GM13977 (cell line): ENCODE data around the gene FAM174A.

Experiments
- DNase-seq: peaks from one replicate; pipeline ENCODE4 v3.0.0; 2012; ENCODE audit warnings: low spot score
- in situ Hi-C: fragments of 300-500 bp; cut with MboI; formaldehyde crosslinking; loops from one replicate; pipeline ENCODE4 v1.12.0; 2022; ENCODE audit warnings: low sequenced_read_pairs, low pct_unique_long_range_greater_than_20kb, mixed read lengths, inconsistent platforms; ENCODE audit not compliant: unreplicated experiment
- TF ChIP-seq, protein P1 (sequence below): IDR thresholded peaks from 2 replicates; pipeline ENCODE4 v1.5.1; 2012; ENCODE audit warnings: mild to moderate bottlenecking, control low read depth; ENCODE audit not compliant: insufficient read depth; ENCODE audit errors: extremely low read depth, missing control alignments

The FAM174A gene

DNA sequence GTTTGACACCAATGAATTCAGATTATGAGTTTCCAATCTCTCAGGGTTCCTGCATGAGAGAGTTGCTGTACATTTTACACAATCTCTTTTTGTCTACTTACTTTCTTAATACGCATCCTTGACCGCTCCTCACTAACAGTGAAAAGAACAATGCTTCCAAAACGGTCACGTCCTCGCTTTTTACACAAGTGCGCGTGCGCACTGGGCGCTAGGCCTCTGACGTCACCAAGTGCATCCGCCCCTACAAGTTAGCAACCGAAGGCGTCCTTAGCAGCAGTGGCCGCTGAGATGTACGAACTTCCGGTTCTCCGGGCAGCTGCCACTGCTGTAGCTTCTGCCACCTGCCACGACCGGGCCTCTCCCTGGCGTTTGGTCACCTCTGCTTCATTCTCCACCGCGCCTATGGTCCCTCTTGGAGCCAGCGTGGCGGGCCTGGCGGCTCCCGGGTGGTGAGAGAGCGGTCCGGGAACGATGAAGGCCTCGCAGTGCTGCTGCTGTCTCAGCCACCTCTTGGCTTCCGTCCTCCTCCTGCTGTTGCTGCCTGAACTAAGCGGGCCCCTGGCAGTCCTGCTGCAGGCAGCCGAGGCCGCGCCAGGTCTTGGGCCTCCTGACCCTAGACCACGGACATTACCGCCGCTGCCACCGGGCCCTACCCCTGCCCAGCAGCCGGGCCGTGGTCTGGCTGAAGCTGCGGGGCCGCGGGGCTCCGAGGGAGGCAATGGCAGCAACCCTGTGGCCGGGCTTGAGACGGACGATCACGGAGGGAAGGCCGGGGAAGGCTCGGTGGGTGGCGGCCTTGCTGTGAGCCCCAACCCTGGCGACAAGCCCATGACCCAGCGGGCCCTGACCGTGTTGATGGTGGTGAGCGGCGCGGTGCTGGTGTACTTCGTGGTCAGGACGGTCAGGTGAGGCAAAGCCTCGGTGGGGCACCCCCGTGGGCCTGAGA is at the start of gene FAM174A:
TSS of gene FAM174A (plus strand) at position 315 of the 946 bp plus-strand sequence. CDS start at position 472, 157 bp downstream.
- TF ChIP-seq, protein P1, sequence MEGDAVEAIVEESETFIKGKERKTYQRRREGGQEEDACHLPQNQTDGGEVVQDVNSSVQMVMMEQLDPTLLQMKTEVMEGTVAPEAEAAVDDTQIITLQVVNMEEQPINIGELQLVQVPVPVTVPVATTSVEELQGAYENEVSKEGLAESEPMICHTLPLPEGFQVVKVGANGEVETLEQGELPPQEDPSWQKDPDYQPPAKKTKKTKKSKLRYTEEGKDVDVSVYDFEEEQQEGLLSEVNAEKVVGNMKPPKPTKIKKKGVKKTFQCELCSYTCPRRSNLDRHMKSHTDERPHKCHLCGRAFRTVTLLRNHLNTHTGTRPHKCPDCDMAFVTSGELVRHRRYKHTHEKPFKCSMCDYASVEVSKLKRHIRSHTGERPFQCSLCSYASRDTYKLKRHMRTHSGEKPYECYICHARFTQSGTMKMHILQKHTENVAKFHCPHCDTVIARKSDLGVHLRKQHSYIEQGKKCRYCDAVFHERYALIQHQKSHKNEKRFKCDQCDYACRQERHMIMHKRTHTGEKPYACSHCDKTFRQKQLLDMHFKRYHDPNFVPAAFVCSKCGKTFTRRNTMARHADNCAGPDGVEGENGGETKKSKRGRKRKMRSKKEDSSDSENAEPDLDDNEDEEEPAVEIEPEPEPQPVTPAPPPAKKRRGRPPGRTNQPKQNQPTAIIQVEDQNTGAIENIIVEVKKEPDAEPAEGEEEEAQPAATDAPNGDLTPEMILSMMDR = no peak
- peak; percentile 86 for DNase-seq
- in situ Hi-C loops = no loop called here

DNA sequence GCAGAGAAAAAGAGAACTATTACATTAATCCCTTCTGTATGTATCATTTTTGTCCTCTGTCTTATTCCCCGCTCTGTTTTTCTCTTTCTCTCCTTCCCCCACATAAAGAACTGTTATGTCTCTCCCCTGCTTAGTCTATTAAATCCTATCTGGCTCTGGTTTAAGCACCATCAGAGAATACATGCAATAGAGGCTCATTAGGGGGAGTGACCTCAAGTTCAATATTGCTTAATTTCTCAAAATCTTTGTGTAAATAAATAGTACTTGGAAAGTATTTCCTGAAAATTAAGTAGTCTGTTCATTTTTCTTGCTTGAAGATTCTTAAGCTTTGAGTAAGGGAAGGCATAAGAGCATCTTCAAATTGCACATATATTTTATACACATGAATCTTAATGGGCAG is 41.2 kb upstream of the FAM174A start:
- in situ Hi-C loops = no loop called here
- DNase-seq = no peak
- TF ChIP-seq, protein P1 = no peak

DNA sequence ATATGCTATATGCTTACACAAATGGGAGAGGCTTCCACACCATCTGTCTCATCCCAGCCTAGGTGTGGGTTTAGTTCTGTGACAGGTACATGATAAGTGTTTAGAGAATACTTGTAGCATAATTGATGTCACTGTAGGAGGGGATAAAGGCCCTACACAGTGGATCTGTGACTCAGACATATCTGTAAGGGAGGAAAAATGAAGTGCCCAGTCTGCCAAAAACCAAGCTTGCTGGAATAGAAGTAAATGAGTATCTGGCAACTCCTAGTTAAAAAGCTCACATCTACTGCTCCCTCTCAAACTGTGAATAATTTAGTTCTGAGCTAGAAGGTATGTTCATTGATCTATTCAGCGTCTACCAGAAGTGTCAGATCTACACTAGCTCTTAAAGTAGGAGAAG is 38.9 kb upstream of the FAM174A start:
- DNase-seq = no peak

DNA sequence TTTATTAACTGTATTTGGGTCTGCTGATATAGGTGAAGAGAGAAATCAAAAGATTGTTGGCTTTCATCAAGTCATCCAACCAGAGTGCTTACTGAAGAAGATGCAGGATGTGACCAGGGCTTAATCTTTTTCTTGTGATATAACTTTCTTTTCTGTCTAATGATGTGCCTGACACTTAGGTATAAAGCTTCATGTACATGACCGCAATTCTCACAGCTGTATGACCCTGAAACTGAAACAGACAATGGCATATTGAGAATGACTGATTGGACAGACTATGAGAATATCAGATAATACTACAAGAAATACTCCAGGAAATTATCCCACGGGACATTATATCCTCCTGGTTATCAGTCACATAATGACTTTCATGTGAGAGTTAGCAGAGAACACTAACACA is 32.5 kb upstream of the FAM174A start:
- DNase-seq = no peak
- in situ Hi-C loops = no loop called here
- TF ChIP-seq, protein P1 = no peak

More for the DNA sequence above, 38.9 kb upstream of the FAM174A start:
- TF ChIP-seq, protein P1 = no peak
- in situ Hi-C loops = no loop called here

DNA sequence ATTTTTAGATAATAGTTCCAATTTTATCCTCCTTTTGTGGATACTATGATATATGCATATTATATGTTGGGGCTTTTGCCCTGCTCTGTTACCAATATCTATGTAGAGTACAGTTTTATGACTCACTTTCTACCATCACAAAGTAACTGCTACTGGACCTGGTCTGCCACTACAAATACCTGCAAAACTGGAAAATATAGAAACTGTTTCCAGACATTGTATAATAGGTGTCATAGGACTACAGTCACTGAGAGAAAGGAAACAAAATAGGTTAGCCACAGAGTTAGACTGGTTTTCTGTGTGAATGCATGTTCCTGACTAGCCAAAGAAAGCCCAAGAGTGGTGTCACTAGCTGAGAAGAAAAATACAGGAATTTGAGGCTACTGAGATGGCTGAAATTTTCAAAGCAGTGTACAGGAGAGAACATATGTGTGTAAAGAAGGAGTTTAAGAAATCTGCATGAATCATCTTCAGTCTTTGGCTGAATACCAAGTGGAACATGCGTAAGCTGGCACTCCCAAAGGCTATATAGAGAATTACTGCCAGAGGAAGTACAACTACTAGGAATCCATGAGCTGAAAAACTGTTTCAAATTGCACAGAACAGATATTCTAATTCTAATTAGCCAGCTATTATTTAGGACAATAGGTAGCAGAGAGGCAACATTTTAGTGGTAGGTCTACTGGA is 29.0 kb upstream of the FAM174A start:
- in situ Hi-C loops = no loop called here
- TF ChIP-seq, protein P1 = no peak
- no peak for DNase-seq

DNA sequence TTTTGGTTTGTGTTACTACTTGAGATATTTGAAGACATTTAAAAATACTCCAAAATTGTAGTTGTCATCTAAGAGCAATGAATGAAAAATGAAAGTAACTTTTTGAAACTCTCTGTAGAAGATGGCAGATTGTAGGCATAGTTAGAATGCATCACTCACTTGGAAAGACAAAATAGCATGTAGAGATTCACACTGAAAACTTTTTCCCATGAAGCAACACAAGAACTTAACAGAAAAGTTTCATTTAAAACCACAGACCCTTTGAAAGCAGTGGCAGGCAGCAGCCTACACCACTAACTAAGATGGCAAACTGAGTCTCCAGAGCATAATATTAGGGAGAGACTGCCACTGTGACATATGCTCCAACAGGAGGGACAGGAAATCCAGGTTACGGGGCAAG is 18.9 kb upstream of the FAM174A start:
- DNase-seq = no peak
- in situ Hi-C loops = no loop called here
- TF ChIP-seq, protein P1 = no peak
